Measurements from ENCODE around the gene PTPMT1. TPM values are rescaled to one million over a fixed set of nuclear protein-coding genes. Genes with fewer than 3 reads are reported as not detected.

Gene PTPMT1
- total RNA-seq, 1 donor from 2014 or later: 75.2 TPM

DNA sequence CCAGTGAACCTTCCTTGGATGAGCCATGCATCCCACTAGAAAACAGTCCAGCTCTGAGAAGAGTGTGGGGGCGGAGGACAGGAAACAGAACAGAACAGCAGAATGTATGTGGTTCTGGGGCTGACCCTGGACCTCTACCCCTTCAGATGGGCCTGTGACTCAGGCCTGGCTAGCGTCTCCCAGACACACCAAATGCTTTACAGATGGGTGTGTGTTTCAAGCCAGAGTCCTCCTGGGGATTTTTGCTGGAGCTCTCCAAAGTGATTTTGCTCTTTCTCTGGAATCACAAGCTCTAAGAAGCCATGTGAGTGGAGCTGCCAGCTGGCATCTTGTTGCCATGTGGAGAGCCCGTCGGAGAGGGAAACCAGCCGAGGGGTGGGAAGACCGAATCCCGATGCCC is 42.0 kb downstream of the PTPMT1 start:
- peak in 1 of 2 donors; percentile 43 for DNase-seq (ENCODE audit: low read depth in 2 of 2)

DNA sequence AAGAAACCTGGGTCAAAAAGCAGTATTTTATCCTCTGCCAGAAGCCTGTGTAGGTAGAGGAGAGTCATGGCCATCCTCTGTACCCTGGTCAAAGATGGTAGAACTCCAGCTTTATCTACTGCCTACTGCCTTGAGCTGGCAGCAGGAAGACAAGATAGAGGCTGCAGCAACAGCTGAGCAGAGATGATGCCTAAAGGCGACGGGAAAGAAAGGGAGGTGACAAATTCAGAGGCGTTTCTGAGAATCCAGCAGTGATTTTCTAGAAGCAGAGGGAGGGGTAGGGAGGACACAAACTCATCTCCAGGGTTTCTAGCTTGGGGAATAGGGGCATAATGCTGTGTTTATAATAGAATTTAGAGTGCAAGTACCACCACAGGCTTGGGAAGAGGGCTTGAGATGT is 44.3 kb downstream of the PTPMT1 start:
- no peak for DNase-seq (ENCODE audit: low read depth in 2 of 2)

DNA sequence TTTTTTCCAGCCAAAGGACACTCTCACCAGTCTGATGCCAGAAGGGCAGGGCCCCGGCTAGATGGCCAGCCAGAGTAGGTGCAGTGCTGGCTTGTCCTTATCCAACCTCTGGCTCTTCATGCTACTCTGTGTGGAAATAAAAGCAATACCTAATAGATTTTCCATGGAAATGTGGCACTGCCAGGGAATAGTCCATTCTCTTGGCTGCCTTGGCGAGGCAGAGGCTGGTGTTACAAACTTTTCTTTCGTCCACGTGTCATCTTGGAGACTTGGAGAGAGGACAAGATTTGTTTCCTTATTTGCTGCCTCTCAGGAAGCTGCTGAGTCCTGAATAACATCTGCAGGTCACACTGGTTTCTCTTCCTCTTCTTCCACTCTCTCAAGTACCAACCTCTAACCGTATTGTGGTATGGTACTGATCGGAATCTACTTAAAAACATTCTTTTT is 46.0 kb downstream of the PTPMT1 start:
- no peak for DNase-seq (ENCODE audit: low read depth in 2 of 2)

DNA sequence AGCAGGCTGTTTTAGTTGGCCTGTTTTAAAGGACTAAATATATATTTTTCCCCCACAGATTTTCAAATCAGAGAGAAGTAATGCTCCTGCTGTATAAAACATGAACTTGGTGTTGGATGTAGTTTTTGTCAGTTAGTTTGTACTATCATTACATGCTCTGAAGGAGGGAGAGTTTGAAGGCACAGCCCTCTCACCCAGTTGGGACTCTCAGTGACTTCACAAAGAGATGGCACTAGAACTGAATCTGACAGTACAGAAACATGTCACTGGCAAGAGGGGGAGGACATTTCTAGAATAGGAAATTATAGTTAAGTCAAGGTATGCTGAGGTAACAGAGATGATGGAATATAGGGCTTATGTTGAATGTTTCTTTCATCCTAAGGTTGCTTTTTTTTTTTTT is 49.9 kb downstream of the PTPMT1 start:
- DNase-seq (ENCODE audit: low read depth in 2 of 2): no peak

DNA sequence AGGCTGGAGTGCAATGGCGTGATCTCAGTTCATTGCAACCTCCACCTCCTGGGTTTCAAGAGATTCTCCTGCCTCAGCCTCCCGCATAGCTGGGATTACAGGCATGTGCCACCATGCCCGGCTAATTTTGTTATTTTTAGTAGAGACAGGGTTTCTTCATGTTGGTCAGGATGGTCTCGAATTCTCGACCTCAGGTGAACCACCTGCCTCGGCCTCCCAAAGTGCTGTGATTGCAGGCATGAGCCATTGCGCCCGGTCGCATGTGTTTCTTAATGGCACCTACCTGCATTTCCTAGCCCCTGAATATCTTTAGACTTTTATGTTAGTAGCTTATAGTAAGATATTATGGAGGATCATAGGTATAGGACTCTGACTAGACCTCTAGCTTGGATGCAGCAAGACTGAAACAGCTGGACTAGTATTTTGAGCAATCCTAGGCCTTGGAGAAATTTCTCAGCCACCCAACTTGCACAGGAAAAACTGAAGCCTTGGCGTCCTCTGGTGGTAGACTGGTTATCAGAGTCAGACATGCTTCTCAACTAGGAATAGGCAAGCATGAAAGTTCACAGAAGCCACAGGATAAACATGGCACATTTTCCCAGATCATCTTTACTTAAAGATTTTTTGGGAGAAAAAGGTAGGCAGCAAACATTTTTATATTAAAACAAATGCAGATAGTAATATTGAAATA is 51.5 kb downstream of the PTPMT1 start:
- peak; percentile 74 to 80 for DNase-seq (ENCODE audit: low read depth in 2 of 2)

DNA sequence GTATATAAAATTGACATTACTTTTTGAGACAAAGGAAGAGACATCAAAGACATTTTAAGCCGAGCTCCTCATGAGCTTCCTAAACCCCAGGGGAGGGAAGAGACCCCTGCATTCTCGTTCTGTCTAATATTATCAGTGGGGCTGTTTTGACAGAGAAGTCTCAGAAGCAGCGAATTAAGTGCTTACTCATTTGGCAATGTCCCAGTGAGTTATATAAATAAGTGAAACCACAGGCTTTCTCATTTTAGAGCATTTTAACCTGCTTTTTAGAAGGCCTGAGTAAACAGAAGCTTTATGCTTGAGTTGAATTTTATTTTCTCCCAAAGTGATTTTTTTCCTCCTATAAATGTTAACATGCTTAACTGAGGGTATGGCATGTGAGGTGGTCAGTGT is 52.0 kb downstream of the PTPMT1 start:
- peak in 1 of 2 donors; percentile 40 for DNase-seq (ENCODE audit: low read depth in 2 of 2)

DNA sequence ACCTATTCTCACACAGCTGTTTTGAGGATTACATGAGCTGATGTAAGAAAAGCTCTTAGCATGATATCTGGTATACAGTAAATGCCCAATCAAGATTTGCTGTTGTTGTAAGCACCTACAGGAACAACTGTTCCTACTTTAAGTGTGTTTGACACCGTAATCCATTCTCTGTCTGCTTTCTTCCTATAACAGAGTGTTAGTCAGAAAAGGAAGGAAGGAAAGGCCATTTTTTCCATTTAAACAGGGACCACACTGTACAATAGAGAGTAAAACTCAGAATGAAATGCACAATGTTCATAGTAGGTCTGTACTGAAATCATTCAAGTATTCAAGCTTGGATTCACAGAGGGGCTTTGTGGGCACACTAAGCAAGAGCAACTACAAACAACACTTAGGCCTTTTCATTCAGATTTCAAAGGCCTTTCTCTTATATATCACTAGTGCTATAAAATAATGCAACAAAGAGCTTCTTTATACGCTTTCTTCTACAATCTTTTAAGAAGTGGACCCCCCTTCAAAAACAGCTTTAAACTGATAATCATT is 55.5 kb downstream of the PTPMT1 start:
- peak; percentile 31 to 61 for DNase-seq (ENCODE audit: low read depth in 2 of 2)

Other genes starting within 250 kb of the PTPMT1 start
- not detected in 2 replicates for gene MYBPC3, start 212.9 kb upstream of the PTPMT1 start, total RNA-seq
- gene SPI1, start 187.1 kb upstream of the PTPMT1 start, total RNA-seq: not detected in 2 replicates
- gene SLC39A13, start 157.0 kb upstream of the PTPMT1 start, total RNA-seq: 33.3 and 51.0 TPM in 2 replicates
- 126 and 135 TPM in 2 replicates for gene PSMC3, start 139.2 kb upstream of the PTPMT1 start, total RNA-seq
- 0.20 TPM in 1 of 2 replicates, not detected in the other for gene RAPSN, start 116.5 kb upstream of the PTPMT1 start, total RNA-seq
- gene CELF1, start 12.5 kb upstream of the PTPMT1 start, total RNA-seq: 55.6 and 75.0 TPM in 2 replicates
- 22.7 and 32.9 TPM in 2 replicates for gene KBTBD4, start 13.4 kb downstream of the PTPMT1 start, total RNA-seq
- 63.2 and 69.4 TPM in 2 replicates for gene NDUFS3, start 13.5 kb downstream of the PTPMT1 start, total RNA-seq
- gene FAM180B, start 21.1 kb downstream of the PTPMT1 start, total RNA-seq: not detected in 2 replicates
- gene C1QTNF4, start 28.8 kb downstream of the PTPMT1 start, total RNA-seq: 0.22 and 0.40 TPM in 2 replicates
- 72.8 and 86.3 TPM in 2 replicates for gene MTCH2, start 77.0 kb downstream of the PTPMT1 start, total RNA-seq
- gene AGBL2, start 149.8 kb downstream of the PTPMT1 start, total RNA-seq: under 0.01 and 0.20 TPM in 2 replicates
- 21.8 and 45.8 TPM in 2 replicates for gene FNBP4, start 201.7 kb downstream of the PTPMT1 start, total RNA-seq